HG03108 (cell line): ENCODE results near the gene GCK.

ENCODE experiments used
- ATAC-seq: cut with Tn5 transposase; IDR thresholded peaks from one replicate; pipeline ENCODE4 v1.9.1; 2021; ENCODE audit warnings: moderate library complexity; ENCODE audit not compliant: unreplicated experiment

GCK gene

GRCh38 chr7:44122529-44122928 is 66.7 kb downstream of the GCK start:
- no peak for ATAC-seq

- ATAC-seq: no peak
These were observed 67.3 kb downstream of the GCK start for GRCh38 chr7:44121761-44122420.

- ATAC-seq: no peak
These were observed 68.8 kb downstream of the GCK start for GRCh38 chr7:44120395-44120794.

GRCh38 chr7:44119829-44120380 is 69.3 kb downstream of the GCK start:
- ATAC-seq: no peak

GRCh38 chr7:44117801-44118429 is 71.3 kb downstream of the GCK start:
- no peak for ATAC-seq

GRCh38 chr7:44116789-44117666 is 72.2 kb downstream of the GCK start:
- ATAC-seq: no peak

- no peak for ATAC-seq
These were observed 73.0 kb downstream of the GCK start for GRCh38 chr7:44116087-44116788.

- no peak for ATAC-seq
These were observed 74.5 kb downstream of the GCK start for GRCh38 chr7:44114586-44115310.

GRCh38 chr7:44113764-44114354 is 75.4 kb downstream of the GCK start:
- ATAC-seq: no peak

GRCh38 chr7:44112997-44113763 is 76.1 kb downstream of the GCK start:
- no peak for ATAC-seq

GRCh38 chr7:44112231-44112996 is 76.8 kb downstream of the GCK start:
- ATAC-seq: no peak

GRCh38 chr7:44111761-44112160 is 77.5 kb downstream of the GCK start:
- no peak for ATAC-seq

GRCh38 chr7:44110719-44111635 is 78.3 kb downstream of the GCK start:
- ATAC-seq: no peak

- no peak for ATAC-seq
These were observed 79.2 kb downstream of the GCK start for GRCh38 chr7:44109991-44110390.

GRCh38 chr7:44108768-44109750 is 80.2 kb downstream of the GCK start:
- ATAC-seq: no peak
